ENCODE results near the gene SNAI3. TPM values are rescaled to one million over a fixed set of nuclear protein-coding genes. Genes with fewer than 3 reads are reported as not detected.

Gene SNAI3
- polyA plus RNA-seq (ENCODE audit: insufficient read length in 3 of 3) = under 1 TPM; 0.59 to 0.94 (median 0.78) TPM
- long read RNA-seq, donor 1 = 0 reads
- long read RNA-seq, donor 2 = 0 reads
- long read RNA-seq, donor 3 = 0 reads
- long read RNA-seq, donor 4 = 0 reads
- long read RNA-seq, donor 5 = 0 reads
- long read RNA-seq, donor 6 = 0 reads
- long read RNA-seq, donor 7 = 0 reads
- long read RNA-seq, donor 8 = 0 reads
- long read RNA-seq, donor 9 = 0 reads
- long read RNA-seq, donor 10, partial matches to known transcripts = 0 of 1 reads
- long read RNA-seq, donor 10, other reads (novel, unspliced or antisense) = 0 of 1 reads
- long read RNA-seq, donor 11 = 0 reads
- long read RNA-seq, donor 12 = 0 reads
- long read RNA-seq, donor 13 = 0 reads
- long read RNA-seq, donor 14 = 0 reads
- long read RNA-seq, donor 15 = 0 reads
- long read RNA-seq, donor 16, partial matches to known transcripts = 0 of 1 reads
- long read RNA-seq, donor 16, other reads (novel, unspliced or antisense) = 0 of 1 reads

GRCh38 chr16:88686439-88687253, at the start of gene SNAI3:
TSS of gene SNAI3 (minus strand) at chr16:88686507. CDS start at chr16:88686406, 101 bp downstream.
- DNase-seq (ENCODE audit: extremely low read depth in 1 of 11, low read depth in 9 of 11, low spot score in 4 of 11) = peak in 8 of 11 donors; percentile 40 to 70 (median 66)

GRCh38 chr16:88736088-88736487, 49.8 kb upstream of the SNAI3 start:
- DNase-seq (ENCODE audit: extremely low read depth in 1 of 11, low read depth in 9 of 11, low spot score in 4 of 11) = no peak

GRCh38 chr16:88735616-88736015, 49.3 kb upstream of the SNAI3 start:
- no peak for DNase-seq (ENCODE audit: extremely low read depth in 1 of 11, low read depth in 9 of 11, low spot score in 4 of 11)

- no peak for DNase-seq (ENCODE audit: extremely low read depth in 1 of 11, low read depth in 9 of 11, low spot score in 4 of 11)
These were observed 48.8 kb upstream of the SNAI3 start for GRCh38 chr16:88735121-88735520.

- no peak for DNase-seq (ENCODE audit: extremely low read depth in 1 of 11, low read depth in 9 of 11, low spot score in 4 of 11)
These were observed 48.0 kb upstream of the SNAI3 start for GRCh38 chr16:88734361-88734728.

- no peak for DNase-seq (ENCODE audit: extremely low read depth in 1 of 11, low read depth in 9 of 11, low spot score in 4 of 11)
These were observed 47.5 kb upstream of the SNAI3 start for GRCh38 chr16:88733630-88734360.

GRCh38 chr16:88732961-88733294, 46.6 kb upstream of the SNAI3 start:
- DNase-seq (ENCODE audit: extremely low read depth in 1 of 11, low read depth in 9 of 11, low spot score in 4 of 11) = no peak

GRCh38 chr16:88732172-88732960, 46.1 kb upstream of the SNAI3 start:
- no peak for DNase-seq (ENCODE audit: extremely low read depth in 1 of 11, low read depth in 9 of 11, low spot score in 4 of 11)

- no peak for DNase-seq (ENCODE audit: extremely low read depth in 1 of 11, low read depth in 9 of 11, low spot score in 4 of 11)
These were observed 45.4 kb upstream of the SNAI3 start for GRCh38 chr16:88731699-88732098.

GRCh38 chr16:88730632-88731607, 44.6 kb upstream of the SNAI3 start:
- no peak for DNase-seq (ENCODE audit: extremely low read depth in 1 of 11, low read depth in 9 of 11, low spot score in 4 of 11)

- DNase-seq (ENCODE audit: extremely low read depth in 1 of 11, low read depth in 9 of 11, low spot score in 4 of 11) = no peak
These were observed 41.6 kb upstream of the SNAI3 start for GRCh38 chr16:88727871-88728270.

- DNase-seq (ENCODE audit: extremely low read depth in 1 of 11, low read depth in 9 of 11, low spot score in 4 of 11) = no peak
These were observed 40.7 kb upstream of the SNAI3 start for GRCh38 chr16:88726981-88727380.

- no peak for DNase-seq (ENCODE audit: extremely low read depth in 1 of 11, low read depth in 9 of 11, low spot score in 4 of 11)
These were observed 40.1 kb upstream of the SNAI3 start for GRCh38 chr16:88726408-88726749.

GRCh38 chr16:88725609-88726407, 39.5 kb upstream of the SNAI3 start:
- DNase-seq (ENCODE audit: extremely low read depth in 1 of 11, low read depth in 9 of 11, low spot score in 4 of 11) = no peak

- no peak for DNase-seq (ENCODE audit: extremely low read depth in 1 of 11, low read depth in 9 of 11, low spot score in 4 of 11)
These were observed 38.7 kb upstream of the SNAI3 start for GRCh38 chr16:88724855-88725555.

GRCh38 chr16:88723911-88724310, 37.6 kb upstream of the SNAI3 start:
- no peak for DNase-seq (ENCODE audit: extremely low read depth in 1 of 11, low read depth in 9 of 11, low spot score in 4 of 11)

- no peak for DNase-seq (ENCODE audit: extremely low read depth in 1 of 11, low read depth in 9 of 11, low spot score in 4 of 11)
These were observed 37.2 kb upstream of the SNAI3 start for GRCh38 chr16:88723507-88723887.
